Endodermal cell (in vitro differentiated cells): ENCODE data around the gene JAKMIP2. TPM values are rescaled to one million over a fixed set of nuclear protein-coding genes. Genes with fewer than 3 reads are reported as not detected.
"Not testable (repeated sequence)": the region's sequence is repeated elsewhere in the genome, so short reads cannot be mapped to it uniquely, and the experiment has no call there.

Source experiments
- DNase-seq: peaks from one replicate; pipeline ENCODE4 v3.0.0-alpha.2; 2017
- H3K27ac ChIP-seq: 2 replicates; pipeline ENCODE4 v1.5.1; 2013; ENCODE audit warnings: mild to moderate bottlenecking, low read depth, low read length, moderate library complexity
- H3K27me3 ChIP-seq: 2 replicates; pipeline ENCODE4 v1.6.1; 2013; ENCODE audit warnings: mild to moderate bottlenecking, low read length, moderate library complexity; ENCODE audit not compliant: insufficient read depth, control insufficient read depth, poor library complexity, severe bottlenecking
- H3K36me3 ChIP-seq: 2 replicates; pipeline ENCODE4 v1.7.0; 2013; ENCODE audit warnings: mild to moderate bottlenecking, low read length, moderate library complexity; ENCODE audit not compliant: control insufficient read depth, insufficient read depth
- H3K4me1 ChIP-seq: one replicate; pipeline ENCODE4 v1.7.0; 2013; ENCODE audit warnings: low read length; ENCODE audit not compliant: control insufficient read depth, insufficient read depth
- H3K4me3 ChIP-seq: 2 replicates; pipeline ENCODE4 v1.5.1; 2013; ENCODE audit warnings: mild to moderate bottlenecking, low read length, moderate library complexity
- H3K9ac ChIP-seq: 2 replicates; pipeline ENCODE4 v1.6.1; 2013; ENCODE audit warnings: mild to moderate bottlenecking, low read length, moderate library complexity; ENCODE audit not compliant: poor library complexity, severe bottlenecking; ENCODE audit errors: extremely low read depth
- H3K9me3 ChIP-seq: 2 replicates; pipeline ENCODE4 v1.6.1; 2013; ENCODE audit warnings: mild to moderate bottlenecking, low read length, moderate library complexity; ENCODE audit not compliant: control insufficient read depth
- H3K27ac Mint-ChIP-seq: 2 replicates; pipeline ENCODE4 v1.8.0; 2020; ENCODE audit warnings: mixed read lengths
- H3K27me3 Mint-ChIP-seq: 2 replicates; pipeline ENCODE4 v1.8.0; 2021; ENCODE audit warnings: mild to moderate bottlenecking, mixed read lengths; ENCODE audit not compliant: insufficient read depth
- H3K36me3 Mint-ChIP-seq: 2 replicates; pipeline ENCODE4 v1.8.0; 2020; ENCODE audit warnings: low read depth, mixed read lengths
- H3K4me1 Mint-ChIP-seq: 2 replicates; pipeline ENCODE4 v1.8.0; 2020; ENCODE audit warnings: mixed read lengths
- H3K4me3 Mint-ChIP-seq: 2 replicates; pipeline ENCODE4 v1.8.0; 2020; ENCODE audit warnings: mild to moderate bottlenecking, moderate library complexity, mixed read lengths
- H3K9me3 Mint-ChIP-seq: 2 replicates; pipeline ENCODE4 v1.8.0; 2020; ENCODE audit warnings: mild to moderate bottlenecking, mixed read lengths
- CTCF ChIP-seq: fragments of 200-600 bp; sonication (generic); conservative IDR thresholded peaks from 2 replicates; pipeline ENCODE4 v1.5.0; 2021; ENCODE audit warnings: antibody characterized with exemption, mild to moderate bottlenecking
- WGBS, 2 experiments: methylation state at CpG; one replicate each; pipeline versions ENCODE4 v1.1.5 to v1.1.7; 2013; ENCODE audit warnings: missing lambda C conversion rate in 2 of 2, mixed read lengths in 1 of 2; ENCODE audit not compliant: insufficient coverage in 1 of 2, insufficient read length in 1 of 2; 5-methylcytosine and 5-hydroxymethylcytosine counted together
- total RNA-seq, 2 donors: library from RNA; stranded (reverse); fragmentation: NEBNext Ultra II Directional in 1 of 2; extraction: Animal tissue kit (Norgen Biotek cat#: 25700) in 1 of 2; gene quantifications; 2 replicates in 1 of 2; 3 replicates in 1 of 2; pipeline ENCODE4 v1.2.1, GENCODE V29; 2021

Gene JAKMIP2
- total RNA-seq, 2 donors from 2014 or later, result 6.9 to 16.7 TPM

GRCh38 chr5:147732291-147732883 is 50.1 kb downstream of the JAKMIP2 start:
- Mint-ChIP-seq H3K4me3 (no peak overlapping the region), H3K4me1 (peaks cover 23% of the 10 kb centered on the region), H3K9me3 (peaks cover 10% of the 10 kb centered on the region), H3K27ac (no peak overlapping the region), H3K27me3 (no peaks in the 10 kb centered on the region), H3K36me3 (peaks cover 13% of the 10 kb centered on the region)
- Histone ChIP-seq H3K27ac (peak overlapping the region; percentile 19), H3K4me1 (no peaks in the 10 kb centered on the region), H3K9me3 (no peaks in the 10 kb centered on the region), H3K9ac (no peak overlapping the region), H3K27me3 (no peaks in the 10 kb centered on the region), H3K4me3 (no peak overlapping the region), H3K36me3 (no peaks in the 10 kb centered on the region)
- DNase-seq, result no peak
- WGBS, 2 experiments, result 83% methylated on average over 4 of the region's 4 CpGs; no CpG with 5 or more reads in 1 of the 2 experiments
- no peak for TF ChIP-seq CTCF

DNA sequence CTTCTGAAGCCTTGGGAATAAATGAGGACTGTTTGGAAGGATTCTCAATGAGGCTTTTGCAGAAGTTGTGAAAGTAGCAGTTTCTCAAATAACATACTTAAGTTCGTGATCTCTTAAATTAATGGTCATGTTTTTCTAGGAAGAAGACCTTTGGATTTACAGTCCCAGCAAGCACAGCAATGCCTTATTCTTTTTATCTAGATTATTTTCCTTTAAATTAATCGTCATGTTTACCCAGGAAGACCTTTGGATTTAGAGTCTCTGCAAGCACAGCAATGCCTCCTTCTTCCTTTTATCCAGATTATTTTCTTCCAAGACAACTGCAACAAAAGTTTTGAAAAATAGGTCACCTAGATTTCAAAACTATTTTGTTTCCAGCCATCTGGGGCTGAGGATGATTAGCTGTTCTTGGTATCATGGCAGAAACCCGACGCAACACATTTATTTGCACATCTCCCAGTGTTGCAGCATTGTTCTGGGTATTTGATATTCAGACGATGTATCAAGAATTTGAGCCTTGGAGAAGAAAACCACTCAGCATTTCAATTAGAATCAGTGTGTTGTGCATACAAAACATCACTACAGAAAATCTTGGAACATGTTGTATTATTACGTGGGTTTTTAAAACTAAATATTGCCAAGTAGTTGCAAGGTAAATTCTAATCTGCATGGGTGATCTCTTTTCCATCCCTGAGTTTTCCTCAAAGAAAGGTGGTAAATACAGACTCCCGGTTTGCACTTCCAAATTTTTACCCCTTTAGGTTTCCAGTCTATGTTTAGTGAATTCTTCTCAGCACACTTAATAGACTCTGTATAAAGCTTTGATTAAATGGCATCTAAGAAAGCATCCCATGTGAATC is 50.9 kb downstream of the JAKMIP2 start:
- no peak overlapping the region for H3K9ac ChIP-seq
- Mint-ChIP-seq H3K4me1 (peaks cover 25% of the 10 kb centered on the region), H3K27me3 (no peaks in the 10 kb centered on the region), H3K9me3 (peaks cover 10% of the 10 kb centered on the region), H3K27ac (no peak overlapping the region), H3K4me3 (no peak overlapping the region), H3K36me3 (peaks cover 13% of the 10 kb centered on the region)
- DNase-seq, result no peak
- no peaks in the 10 kb centered on the region for H3K27me3 ChIP-seq
- peak overlapping the region; percentile 69 for H3K27ac ChIP-seq
- 91 to 92% methylated on average over 7 of the region's 7 CpGs for WGBS, 2 experiments
- no peaks in the 10 kb centered on the region for H3K9me3 ChIP-seq
- no peak for TF ChIP-seq CTCF
- no peaks in the 10 kb centered on the region for H3K36me3 ChIP-seq
- no peak overlapping the region for H3K4me3 ChIP-seq
- H3K4me1 ChIP-seq, result no peaks in the 10 kb centered on the region

DNA sequence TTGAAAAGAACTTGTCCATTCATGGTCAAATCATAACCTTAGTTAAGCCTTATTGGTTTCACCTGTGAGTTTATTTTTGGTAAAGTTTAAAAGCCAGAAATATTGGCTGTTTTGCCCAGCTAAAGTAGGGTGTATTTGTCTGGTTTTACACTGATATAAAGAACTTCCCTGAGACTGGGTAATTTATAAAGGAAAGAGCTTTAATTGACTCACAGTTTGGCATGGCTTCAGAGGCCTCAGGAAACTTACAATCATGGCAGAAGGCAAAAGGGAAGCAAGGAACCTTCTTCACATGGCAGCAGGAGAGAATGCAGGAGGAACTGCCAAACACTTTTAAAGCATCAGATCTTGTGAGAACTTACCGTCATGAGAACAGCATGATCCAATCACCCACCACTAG is 55.3 kb downstream of the JAKMIP2 start:
- Mint-ChIP-seq H3K27me3 (no peaks in the 10 kb centered on the region), H3K4me3 (no peak overlapping the region), H3K4me1 (peaks cover 12% of the 10 kb centered on the region)

GRCh38 chr5:147721191-147721960 is 61.2 kb downstream of the JAKMIP2 start:
- not testable (repeated sequence) for H3K27me3 Mint-ChIP-seq, H3K9me3 ChIP-seq, H3K9me3 Mint-ChIP-seq, H3K4me1 ChIP-seq, H3K4me1 Mint-ChIP-seq, H3K36me3 Mint-ChIP-seq, H3K27ac ChIP-seq, H3K27me3 ChIP-seq, H3K36me3 ChIP-seq, DNase-seq
- H3K4me3 Mint-ChIP-seq, result peak overlapping the region; percentile 70
- 34 to 80% methylated on average over 3 to 18 of the region's 38 CpGs for WGBS, 2 experiments
- H3K27ac Mint-ChIP-seq, result peak overlapping the region; percentile 99
- peak overlapping the region; percentile 48 for H3K9ac ChIP-seq
- peak overlapping the region; percentile 69 for H3K4me3 ChIP-seq

More for the DNA sequence above, 55.3 kb downstream of the JAKMIP2 start:
- Histone ChIP-seq H3K4me3 (no peak overlapping the region), H3K36me3 (no peaks in the 10 kb centered on the region), H3K9me3 (no peaks in the 10 kb centered on the region), H3K27ac (no peak overlapping the region), H3K4me1 (no peaks in the 10 kb centered on the region), H3K9ac (no peak overlapping the region), H3K27me3 (no peaks in the 10 kb centered on the region)
- 93% methylated on average over 1 of the region's 1 CpG; no CpG with 5 or more reads in 1 of the 2 experiments for WGBS, 2 experiments
- Mint-ChIP-seq H3K27ac (no peak overlapping the region), H3K9me3 (no peaks in the 10 kb centered on the region), H3K36me3 (peaks cover 10% of the 10 kb centered on the region)
- TF ChIP-seq CTCF, result no peak
- DNase-seq, result no peak
